ENCODE measurements around the gene PRKCE.
A peak's percentile ranks its signal among the peaks of the same experiment; 100 is the strongest.

DNA sequence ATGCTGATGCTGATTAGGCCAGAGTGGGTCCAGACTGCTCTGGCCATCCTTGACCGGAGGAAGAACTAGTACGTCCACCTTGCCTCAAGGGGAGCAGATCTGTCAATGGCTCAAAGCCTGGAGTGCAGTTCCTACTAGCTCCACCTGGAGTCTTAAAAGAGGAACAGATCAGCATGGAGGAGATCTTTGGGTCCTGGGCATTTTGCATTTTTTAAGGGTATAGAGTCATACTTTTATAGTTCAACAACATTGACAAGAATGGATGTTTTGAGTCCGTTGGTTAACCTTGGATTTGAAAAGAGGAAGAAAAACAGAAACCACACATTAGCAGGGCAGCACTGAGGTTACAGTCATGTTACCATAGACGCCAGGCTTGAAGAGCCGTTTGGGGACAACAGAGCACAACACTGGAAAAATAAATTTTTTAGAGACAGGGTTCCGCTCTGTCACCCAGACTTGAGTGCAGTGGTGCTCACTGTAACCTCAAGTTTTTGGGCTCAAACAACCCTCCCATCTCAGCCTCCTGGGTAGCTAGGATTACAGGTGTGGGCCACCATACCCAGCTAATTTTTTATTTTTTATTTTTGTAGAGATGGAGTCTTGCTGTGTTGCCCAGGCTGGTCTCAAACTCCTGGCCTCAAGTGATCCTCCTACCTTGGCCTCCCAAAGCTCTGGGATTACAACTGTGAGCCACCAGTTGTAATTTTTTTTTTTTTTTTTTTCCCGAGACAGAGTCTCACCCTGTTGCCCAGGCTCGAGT is 78.5 kb downstream of the PRKCE start:
- peak; percentile 16 to 31 for TF ChIP-seq CTCF (conservative IDR thresholded peaks at IDR 0.05 in 1 of 2, IDR thresholded peaks at IDR 0.05 in 1 of 2; ENCODE audit: extremely low read depth in 1 of 2, insufficient read depth in 1 of 2, low read depth in 1 of 2, low read length in 2 of 2)
- TF ChIP-seq EZH2 (IDR thresholded peaks at IDR 0.05; ENCODE audit: borderline replicate concordance, low read length) = no peak

Measured in mammary epithelial cell (primary cell).